ENCODE measurements around the gene FHIT.

FHIT gene

GRCh38 chr3:59772416-59773408 is 1478.5 kb downstream of the FHIT start:
- DNase-seq (ENCODE audit: low read depth in 2 of 2): peak in 1 of 2 donors; percentile 8

GRCh38 chr3:59771768-59772181 is 1479.5 kb downstream of the FHIT start:
- no peak for DNase-seq (ENCODE audit: low read depth in 2 of 2)

DNA sequence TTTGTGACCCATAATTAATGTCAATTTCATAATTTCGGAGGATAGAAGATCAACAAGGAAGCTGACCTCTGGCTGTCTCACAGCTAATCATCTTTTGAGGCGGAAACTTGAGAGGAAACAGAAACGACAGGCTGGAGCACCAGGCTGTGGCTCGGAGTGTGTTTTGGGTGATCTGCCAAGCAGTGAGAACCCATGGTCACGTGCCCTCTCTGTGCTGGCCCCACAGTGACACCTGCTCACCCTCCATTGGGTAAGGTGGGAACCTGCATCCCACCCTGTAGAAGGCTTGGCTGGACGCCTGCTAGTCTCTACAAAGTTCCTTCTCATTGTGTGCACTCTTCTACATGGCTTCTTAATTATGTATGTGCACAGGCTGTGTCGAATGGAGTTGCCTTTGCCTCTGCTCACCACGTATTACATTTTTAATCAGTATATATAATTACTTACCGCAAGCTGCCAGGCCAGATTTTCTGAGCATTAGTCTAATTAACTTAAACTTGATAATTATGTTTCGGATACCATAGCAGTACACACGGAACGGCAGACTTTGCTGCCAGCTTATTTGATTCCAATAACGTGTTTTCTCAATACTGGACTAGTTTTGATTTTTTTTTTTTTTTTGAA is 1482.0 kb downstream of the FHIT start:
- no peak for DNase-seq (ENCODE audit: low read depth in 2 of 2)

GRCh38 chr3:59766200-59766872 is 1484.9 kb downstream of the FHIT start:
- DNase-seq (ENCODE audit: low read depth in 2 of 2): no peak

DNA sequence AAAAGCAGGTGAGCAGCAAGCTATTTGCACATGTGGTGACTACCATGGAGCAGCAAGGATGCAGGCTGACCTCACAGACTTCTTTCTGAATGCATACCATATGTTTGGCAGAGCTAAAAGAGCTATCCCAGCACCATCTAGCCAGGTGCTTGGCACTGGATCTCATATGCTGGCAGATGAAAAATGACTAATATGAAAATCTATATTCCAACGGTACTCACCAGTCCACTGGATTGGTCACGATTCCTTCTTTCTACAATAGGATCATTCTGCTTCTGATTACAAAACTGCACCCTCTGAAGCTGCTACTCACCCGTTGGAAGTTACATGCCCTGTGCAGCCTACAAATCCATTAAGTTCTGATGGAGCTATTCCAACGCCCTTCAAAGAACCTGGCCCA is 1487.1 kb downstream of the FHIT start:
- no peak for DNase-seq (ENCODE audit: low read depth in 2 of 2)

GRCh38 chr3:59762941-59763340 is 1488.3 kb downstream of the FHIT start:
- DNase-seq (ENCODE audit: low read depth in 2 of 2): no peak

- no peak for DNase-seq (ENCODE audit: low read depth in 2 of 2)
Measured at GRCh38 chr3:59759298-59760031, 1491.8 kb downstream of the FHIT start.

DNA sequence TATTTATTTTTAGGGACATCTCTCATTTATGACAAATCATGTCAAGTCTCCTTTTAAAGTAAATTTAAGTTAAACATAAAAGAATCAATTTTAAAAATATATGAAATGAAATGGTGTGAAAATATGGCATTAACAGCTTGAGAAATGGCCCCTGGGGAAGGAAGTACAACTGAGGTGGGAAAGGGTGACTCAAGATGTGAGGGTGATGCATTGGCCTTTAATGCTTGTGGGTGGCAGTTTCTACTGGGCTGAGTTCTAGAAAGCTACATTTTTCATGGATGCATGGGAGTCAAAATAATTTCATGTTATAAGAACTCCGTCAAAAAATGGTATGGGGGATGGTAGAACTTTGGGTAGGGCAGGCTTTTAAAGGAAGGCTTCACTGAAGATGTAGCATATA is 1492.6 kb downstream of the FHIT start:
- no peak for DNase-seq (ENCODE audit: low read depth in 2 of 2)

- no peak for DNase-seq (ENCODE audit: low read depth in 2 of 2)
Measured at GRCh38 chr3:59756934-59757333, 1494.3 kb downstream of the FHIT start.

GRCh38 chr3:59754456-59755129 is 1496.7 kb downstream of the FHIT start:
- DNase-seq (ENCODE audit: low read depth in 2 of 2): no peak

DNA sequence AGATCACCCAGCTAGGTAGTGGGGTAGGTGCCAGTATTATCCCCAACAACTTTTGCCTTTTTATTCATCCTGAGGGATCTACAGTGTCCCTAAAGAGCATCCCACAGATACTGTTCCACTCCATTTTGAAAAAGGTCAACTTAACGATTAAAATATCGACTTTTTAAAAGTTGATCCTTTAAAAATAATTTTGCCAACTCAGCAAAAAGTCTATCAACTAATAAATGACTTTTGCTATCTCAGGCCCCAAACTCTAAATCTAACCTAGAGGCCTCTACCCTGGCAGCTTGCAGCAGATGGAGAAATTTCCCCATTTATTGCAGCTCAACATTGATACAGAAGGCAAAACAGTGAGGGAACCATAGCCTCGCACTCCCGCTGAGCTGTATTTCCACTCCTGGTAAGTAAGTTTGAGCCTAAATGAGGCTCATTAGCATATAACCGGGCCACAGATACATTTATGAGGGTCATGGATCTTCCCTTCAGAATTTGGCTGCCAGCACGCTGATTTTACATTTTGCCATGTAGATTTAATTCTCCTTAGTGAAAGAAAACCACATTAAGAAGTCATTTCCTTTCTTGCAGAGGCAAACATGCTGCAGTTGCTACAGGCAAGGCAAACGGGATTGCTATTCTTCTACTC is 1497.3 kb downstream of the FHIT start:
- DNase-seq (ENCODE audit: low read depth in 2 of 2): no peak

DNA sequence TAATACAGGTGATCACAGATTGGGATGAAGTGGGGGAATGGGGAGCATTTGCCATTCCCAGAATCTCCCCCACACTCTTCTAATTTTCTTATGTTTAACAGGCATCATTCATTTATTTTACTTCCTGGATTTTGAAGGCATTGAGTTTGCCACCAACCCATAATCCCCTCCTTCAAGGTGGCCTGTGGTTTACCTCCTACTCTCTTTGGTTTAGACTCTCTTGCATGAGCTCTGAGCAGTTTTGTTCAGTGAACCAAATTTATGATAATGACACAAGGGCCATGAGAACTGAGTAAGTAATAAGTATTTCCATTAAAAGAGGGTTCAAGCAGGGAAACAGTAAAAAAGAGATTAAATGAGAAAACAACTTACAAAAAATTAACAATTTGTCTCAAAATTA is 1498.3 kb downstream of the FHIT start:
- DNase-seq (ENCODE audit: low read depth in 2 of 2): no peak

DNA sequence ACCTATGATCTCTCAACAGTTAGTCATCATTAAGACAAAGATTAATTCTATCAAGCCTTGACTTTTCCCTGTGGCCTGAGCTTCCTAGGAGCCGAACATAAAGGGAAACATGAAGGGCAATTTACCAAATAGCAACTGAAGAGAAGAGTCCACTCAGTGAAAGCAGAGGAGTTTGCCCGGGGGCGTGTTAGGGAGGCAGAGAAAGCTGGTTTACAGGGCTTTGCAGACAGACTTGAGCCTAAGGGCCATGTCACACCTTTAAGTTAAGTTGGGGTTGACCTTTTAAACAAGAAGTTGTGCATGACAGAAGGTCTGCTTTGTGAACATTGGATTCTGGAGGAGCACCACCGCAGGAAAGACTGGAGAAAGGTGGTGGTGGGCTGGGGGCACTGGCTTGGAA is 1499.6 kb downstream of the FHIT start:
- DNase-seq (ENCODE audit: low read depth in 2 of 2): no peak

DNA sequence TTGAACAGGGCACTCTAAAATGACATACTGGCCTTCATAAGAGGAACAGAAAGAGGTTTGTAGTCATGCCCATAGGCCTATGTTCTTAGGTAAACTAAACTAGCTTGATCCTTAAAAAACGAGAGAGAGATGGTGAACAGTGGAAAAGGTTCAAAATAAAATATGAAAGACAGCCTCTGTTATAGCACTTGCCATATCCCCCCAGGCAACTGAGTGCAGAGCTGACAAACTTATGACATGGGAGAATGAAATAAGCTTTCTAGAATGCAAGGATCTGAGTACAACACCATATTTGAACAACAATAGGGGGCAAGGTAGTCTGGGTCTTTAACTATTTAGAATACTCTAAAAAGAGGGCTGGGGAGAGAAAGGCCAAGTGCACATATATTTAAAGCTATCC is 1500.9 kb downstream of the FHIT start:
- DNase-seq (ENCODE audit: low read depth in 2 of 2): no peak

GRCh38 chr3:59749291-59749690 is 1502.0 kb downstream of the FHIT start:
- no peak for DNase-seq (ENCODE audit: low read depth in 2 of 2)

DNA sequence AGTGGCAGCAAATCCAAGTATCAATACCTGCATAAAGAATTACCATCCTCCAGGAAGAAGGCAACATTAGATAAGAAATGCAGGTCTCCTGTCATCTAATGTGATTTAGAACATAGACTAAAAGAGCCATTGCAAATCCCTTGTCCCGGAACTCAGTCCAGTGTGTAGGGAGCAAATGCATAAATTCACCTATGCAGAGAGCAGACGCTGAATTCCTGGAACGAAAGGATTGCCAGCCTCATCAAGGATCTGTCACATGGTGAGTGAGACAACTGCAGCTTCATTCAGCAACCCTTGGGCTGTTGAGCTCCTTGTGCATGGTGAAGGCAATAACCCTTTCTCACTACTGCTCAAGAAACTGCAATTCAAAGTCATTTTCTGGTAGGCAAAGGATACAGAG is 1504.7 kb downstream of the FHIT start:
- DNase-seq (ENCODE audit: low read depth in 2 of 2): no peak

GRCh38 chr3:59737241-59737640 is 1514.0 kb downstream of the FHIT start:
- no peak for DNase-seq (ENCODE audit: low read depth in 2 of 2)

GRCh38 chr3:59734061-59734460 is 1517.2 kb downstream of the FHIT start:
- DNase-seq (ENCODE audit: low read depth in 2 of 2): no peak

GRCh38 chr3:59733041-59733809 is 1518.0 kb downstream of the FHIT start:
- DNase-seq (ENCODE audit: low read depth in 2 of 2): no peak

DNA sequence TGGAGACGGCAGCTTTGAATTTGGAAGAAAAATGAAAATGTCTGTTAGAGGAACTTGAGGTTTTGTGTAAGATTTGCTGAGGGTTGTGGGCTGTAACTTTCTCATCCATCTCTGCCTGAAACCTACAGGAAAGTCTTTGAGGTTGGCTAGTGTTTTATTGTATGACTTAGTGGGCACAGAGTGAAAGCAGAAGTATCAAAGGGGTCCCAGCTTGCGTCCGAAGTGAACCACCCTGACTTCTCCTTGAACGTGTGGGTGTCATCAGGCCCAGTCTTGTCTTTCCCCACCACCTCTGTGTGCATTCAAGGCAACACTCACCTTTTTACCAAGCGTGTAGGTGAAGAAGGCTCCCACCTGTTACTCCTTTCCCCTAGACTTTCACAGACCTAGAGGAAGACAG is 1519.3 kb downstream of the FHIT start:
- DNase-seq (ENCODE audit: low read depth in 2 of 2): no peak

Measured in stimulated activated CD8-positive, alpha-beta memory T cell treated with anti-CD3 and anti-CD28 coated beads, Interleukin-2, amount 100 ng/mL, for 1 hour (primary cell).